Measurements from ENCODE around the gene CHRM4. TPM values are rescaled to one million over a fixed set of nuclear protein-coding genes. Genes with fewer than 3 reads are reported as not detected.

Gene CHRM4
- total RNA-seq, 1 donor from 2014 or later: 0.12 TPM

DNA sequence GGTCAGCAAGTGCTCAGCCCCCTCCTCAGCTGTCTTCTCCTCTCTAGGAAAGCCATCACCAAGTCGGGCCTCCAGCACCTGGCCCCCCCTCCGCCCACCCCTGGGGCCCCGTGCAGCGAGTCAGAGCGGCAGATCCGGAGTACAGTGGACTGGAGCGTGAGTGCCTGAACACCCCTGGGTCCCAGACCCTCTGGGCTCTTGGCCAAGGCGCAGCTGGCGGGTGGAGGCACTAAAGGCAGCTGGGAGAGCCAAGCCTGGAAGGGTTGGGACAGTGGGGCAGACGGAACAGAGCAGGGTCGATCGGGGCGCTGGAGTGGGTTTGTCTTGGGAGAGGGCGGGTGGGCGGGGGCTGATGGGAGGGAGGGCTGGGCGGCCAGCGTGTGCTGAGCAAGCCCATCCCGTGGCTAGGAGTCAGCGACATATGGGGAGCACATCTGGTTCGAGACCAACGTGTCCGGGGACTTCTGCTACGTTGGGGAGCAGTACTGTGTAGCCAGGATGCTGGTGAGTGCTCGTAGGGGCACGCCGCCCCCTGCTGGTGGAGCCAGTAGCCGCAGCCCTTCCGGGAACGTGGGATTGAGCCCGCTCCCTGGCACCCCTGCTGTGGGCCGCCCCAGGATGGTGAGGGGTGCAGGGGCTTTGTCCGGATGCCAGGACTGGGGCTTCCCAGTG, 24.2 kb downstream of the CHRM4 start:
- ATAC-seq: peak; percentile 27

DNA sequence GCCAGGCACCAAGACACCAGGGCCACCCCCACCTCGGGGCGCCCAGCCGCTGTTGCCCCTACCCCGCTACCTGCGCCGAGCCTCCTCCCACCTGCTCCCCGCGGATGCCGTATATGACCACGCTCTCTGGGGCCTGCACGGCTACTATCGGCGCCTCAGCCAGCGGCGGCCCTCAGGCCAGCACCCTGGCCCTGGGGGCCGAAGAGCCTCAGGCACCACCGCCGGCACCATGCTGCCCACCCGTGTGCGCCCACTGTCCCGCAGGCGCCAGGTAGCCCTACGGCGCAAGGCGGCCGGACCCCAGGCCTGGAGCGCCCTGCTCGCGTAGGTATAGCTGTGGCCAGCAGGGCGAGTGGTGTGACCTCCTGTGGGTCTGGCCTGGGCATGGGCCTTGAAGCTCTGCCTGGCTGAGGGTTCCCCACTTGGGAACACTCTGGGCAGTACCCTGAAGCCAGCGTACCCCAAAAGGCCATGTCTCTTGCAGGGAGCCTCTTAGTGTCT, 24.9 kb downstream of the CHRM4 start:
- ATAC-seq: no peak

DNA sequence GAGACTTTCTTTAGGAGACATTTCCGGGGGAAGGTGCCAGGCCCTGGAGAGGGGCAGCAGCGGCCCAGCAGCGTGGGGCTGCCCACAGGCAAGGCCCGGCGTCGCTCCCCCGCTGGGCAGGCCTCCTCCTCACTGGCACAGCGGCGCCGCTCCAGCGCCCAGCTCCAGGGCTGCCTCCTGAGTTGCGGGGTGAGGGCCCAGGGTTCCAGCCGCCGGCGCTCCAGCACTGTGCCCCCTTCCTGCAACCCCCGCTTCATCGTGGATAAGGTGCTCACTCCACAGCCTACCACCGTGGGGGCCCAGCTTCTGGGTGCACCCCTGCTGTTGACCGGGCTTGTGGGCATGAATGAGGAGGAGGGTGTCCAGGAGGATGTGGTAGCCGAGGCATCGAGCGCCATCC, 25.3 kb downstream of the CHRM4 start:
- no peak for ATAC-seq

DNA sequence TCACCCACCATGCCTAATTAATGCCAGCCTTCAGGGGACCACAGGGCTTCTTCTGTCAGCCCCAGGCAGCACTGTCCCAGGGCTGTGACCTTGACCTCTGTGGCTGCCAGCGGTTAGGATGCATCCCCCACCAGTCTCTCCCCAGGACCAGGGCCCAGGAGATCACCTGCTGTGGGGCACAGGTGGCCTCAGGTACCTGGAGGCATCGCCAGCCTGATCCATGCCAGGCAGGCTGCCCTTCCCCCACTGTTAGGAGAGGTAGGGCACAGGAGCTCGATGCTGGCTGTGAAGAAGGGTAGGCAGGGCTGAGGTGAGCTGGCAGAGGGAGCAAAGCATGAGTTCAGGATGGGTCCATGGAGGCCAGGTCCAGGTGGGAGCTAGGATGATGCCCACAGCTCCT, 26.8 kb downstream of the CHRM4 start:
- no peak for ATAC-seq

DNA sequence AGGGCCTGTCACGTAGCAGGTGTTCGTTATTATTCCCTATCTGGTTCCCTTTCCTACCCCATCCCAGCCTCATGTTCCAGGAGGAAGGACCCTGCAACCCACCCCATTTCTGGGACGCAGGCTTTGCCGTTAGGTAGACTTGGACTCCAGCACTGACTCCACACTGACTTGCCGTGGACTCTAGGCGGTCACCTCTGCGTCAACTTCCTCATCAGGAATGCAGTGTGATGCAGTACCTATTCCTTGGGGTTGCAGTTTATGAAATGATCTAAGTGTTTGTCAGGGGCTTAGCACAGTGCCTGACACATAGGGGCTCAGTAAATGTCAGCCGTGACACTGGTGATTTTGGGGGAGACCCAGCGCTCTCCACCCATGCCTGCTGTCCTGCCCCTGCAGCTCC, 27.5 kb downstream of the CHRM4 start:
- no peak for ATAC-seq

DNA sequence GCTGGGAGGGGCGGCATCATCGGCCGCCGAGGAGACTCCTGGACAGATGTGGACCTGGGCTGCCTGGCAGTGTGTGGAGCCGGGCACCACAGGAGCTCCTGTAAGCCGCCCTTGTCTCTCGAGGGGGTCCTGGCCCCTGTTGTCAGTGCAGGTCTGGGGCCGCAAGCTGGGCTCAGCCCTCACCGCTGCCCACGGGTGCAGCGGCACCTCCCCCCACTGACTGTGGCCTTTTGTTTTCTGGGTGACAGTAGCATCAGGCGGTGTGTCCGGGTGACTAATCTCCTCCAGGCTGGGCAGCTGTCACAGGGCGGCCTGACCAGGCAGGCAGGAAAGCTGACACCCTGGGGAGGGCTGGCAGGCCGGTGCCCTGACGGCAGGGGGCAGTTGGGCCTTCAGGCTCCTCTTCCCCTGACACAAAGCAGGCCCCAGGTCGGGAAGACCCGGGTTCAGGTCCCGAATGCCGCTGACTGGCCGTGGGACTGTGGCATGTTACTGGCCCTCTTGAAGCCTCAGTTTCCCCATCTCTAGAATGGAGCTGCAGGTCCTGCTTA, 28.0 kb downstream of the CHRM4 start:
- peak; percentile 76 for ATAC-seq

DNA sequence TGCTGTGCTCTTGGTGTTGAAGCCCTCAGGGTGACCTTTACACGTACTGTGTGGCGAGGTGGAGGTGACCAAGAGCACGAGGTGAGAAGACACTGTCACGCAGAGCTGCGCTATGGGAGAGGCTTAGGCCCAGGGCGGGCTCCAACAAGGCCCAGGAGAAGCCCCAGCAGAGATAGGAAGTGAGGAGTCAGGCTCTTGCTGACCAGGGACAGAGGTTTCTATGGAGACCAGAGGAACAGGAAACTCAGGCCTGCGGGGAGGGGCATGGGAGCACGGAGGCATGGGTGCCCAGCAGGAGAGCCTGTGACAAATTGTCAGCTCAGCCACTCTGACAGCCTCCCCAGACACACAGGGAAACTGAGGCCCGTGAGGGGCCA, 28.6 kb downstream of the CHRM4 start:
- ATAC-seq: peak; percentile 57

DNA sequence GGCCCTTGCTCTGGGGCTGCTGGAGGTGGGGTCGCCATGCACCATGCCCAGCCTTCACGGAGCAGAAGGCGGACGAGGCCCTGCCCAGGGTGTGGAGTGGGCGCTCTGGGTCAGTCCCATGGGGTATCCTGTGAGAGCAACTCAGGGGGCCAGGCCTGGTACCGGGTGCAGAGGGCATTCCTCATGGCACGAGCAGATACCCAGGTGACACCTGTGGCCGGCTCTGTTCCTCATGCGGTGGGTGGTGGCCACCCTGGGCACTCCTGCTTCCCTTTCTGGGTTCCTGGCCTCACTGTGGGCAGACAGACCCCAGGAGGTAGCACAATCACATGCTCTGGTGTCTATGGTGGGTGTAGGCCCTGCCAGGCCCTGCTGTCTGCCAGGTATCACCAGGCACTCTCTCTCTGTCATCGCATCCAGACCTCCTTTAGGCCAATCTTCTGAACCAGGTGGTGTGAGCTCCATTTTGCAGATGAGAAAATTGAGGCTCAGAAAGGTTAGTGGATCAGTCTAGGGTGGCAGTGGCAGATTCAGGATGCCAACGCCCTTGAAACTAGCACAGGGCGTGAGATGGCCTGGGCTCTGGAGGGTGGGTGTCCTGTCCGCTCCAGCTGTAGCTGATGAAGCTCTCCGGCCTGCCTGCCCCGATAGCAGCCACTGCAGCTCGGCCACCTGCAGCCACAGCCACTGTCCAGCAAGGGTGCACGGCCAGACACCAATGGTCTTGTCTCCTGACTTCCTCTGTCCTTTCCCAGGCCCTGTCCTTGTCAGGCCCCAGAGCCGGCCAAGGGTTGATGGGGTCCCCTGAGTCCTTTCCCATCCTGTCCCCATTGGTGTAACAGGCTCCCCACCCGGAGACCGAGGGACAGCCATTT, 29.2 kb downstream of the CHRM4 start:
- no peak for ATAC-seq

DNA sequence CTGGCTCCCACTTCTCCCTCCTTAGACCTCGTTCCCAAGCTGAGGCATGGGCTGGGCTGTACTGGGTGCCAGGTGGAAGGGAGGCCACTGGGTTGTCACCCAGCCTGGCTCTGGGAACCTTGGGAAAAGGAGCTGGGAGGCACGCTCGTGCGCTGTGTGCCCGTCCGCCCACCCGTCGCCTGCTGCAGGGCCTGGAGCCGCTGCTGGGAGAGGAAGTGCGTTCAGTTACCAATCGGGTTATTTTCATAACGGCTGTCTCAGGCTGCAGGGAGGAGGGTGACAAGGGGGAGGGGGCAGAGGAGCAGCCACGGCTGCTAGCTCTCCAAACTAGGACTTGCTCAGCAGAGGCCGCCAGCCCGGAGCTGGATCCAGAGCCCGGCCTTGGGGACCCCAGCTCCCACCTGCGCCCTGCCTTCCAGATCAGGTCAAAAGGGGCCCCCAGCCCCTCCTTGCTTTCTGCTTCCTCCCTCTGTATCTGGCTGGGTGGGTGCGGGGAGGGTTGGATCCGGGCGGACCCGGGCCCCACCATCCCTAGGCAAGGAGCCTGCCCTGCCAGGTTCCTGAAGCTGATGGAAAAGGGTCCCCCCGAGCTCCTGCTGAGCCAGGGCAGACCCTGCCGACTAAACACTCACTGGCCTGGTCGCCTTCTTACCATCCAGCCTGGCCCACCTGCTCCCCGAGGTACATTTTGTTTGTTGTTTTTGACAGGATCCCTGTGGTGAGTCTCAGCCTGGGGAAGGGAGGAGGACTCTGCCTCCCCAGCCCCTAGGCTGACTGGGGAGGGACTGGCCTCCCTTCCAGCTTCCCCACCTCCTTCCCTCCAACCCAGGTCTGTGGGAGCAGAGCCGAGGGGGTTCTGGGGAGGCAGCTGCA, 30.1 kb downstream of the CHRM4 start:
- ATAC-seq: no peak

DNA sequence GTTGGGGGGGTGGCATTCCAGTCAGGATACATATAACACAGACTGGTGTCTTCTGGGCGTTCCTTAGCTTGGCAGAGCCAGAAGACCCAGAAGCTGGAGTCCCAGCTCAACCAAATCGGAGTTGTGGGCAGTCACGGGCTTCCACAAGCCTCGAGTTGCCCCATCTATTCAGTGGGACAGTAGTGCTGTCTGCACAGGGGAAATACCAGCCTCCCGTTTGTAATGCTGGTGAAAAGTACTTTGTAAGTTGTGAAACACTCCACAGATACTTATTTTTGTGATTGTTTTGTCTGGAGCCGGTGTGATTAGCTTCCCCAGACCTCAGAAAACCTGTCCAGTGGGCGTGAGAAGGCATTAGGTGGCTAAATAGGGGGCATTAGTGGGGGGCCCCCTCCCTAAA, 30.7 kb downstream of the CHRM4 start:
- ATAC-seq: no peak

DNA sequence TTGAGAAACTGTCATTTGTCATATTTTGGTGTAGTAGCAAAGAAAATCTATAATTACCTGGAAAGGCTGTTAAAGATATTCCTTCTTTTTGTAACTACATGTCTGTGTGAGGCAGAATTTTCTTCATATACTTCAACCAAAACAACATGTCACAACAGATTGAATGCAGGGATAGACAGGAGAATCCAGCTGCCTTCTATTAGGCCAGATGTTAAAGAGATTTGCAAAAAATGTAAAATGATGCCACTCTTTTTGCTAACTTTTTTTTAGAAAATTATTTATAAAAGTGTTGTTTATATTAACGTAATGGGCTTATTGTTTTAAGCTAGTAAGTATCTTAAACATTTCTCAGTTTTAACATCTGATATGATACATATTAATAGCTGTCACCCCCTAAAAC, 31.6 kb downstream of the CHRM4 start:
- ATAC-seq: no peak

DNA sequence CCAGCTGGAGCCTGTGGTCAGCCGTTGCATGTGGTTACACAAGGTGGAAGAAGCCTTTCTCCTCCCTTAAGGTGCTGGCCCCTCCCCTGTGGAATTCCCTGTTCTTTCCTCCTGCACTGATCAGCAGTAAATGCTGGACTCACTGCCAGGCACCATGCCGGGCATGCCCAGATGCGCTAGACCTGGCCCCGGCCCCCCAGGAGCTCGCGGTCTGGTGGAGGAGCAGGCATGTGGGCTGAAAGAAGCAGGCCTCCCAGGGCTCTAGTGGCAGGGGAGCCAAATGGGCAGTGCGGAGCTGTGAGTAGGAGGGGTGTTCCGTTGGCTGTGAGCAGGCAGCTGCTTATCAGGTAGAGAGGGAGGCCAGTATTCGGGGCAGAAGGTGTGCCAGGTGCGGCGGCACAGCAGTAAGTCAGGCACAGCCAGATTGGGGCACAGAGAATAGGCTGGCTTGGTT, 34.1 kb downstream of the CHRM4 start:
- ATAC-seq: peak; percentile 53

DNA sequence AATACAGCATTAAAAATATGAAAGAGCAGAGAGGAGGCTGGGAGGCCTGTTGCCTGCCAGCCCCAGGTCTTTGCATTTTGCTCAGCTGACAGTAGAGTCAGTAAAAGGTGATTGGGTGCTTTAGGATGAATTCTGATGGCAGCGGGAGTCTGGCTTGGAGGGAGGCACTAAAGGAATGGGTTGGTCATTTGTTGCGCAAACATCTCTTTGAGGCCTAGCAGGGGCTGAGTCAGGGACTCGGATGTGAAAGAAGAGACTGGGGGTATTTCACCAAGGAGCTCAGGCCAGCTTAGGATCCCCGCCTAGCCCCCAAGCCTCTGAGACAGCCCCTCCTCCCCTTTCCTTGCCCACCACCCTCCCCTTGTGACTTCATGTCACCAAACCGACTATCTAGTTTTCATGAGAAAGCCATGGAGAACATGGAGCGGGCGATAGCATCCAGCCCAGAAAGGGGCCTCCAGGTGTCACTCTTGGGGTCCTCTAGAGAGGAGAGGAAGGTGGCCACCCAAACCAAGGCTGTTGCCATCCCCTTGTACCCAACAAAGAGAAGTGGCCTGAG, 34.6 kb downstream of the CHRM4 start:
- ATAC-seq: peak; percentile 22

DNA sequence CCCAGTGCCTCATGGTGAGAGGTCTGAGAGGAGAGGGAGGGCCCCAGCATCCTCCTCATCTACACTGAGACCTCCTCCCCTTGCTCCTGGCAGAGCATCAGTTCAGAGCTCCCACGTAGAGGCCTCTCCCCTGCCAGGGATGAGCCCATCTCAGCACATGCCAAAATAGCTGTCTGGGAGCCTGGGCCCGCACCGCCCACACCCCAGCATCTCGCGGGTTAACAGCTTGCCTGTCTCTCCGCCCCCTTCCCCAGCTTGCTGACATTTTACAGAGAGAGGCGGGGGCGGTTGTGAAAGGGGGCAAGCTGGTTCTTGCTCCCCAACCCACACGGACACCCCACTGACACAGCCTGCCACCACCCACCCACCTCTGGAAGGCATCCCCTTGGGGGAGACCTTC, 37.9 kb downstream of the CHRM4 start:
- no peak for ATAC-seq

DNA sequence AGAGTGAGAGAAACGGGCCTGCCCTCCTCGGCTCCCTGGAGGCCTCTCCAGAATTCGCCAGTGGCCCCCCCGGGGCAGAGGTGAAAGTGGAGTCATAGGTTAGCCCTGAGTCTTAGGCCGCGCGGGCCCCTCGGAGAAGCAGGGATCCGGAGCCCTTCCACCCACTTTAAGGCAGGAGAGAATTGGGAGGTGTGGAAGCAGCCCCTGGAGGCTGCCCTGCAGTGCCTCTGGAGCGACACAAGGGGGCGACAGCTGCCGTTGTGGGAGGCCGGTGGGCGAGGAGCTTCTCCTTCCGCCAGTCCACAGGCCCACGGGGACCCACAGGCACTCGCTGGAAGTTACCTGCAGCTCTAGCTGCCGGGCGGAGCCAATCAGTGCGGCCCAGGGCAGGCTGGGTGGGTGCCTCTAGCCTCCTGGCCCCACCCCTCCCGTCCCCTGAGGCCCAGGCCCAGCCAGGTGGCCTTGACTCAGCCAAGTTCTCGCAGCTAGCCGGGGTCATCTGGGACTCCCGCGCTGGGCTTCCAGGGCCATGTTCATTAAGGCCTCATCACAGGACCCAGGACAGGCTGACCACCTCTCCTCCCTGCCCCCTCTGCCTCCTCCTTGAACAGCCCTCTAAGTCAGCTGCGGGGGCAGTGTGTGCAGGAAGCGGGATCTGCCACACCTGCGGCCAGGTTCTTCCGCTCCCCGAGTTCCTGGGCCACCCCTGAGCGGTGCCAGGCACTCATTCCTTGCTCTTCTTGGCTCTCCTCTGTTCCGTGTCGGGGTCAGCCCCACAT, 39.3 kb downstream of the CHRM4 start:
- ATAC-seq: peak; percentile 50

DNA sequence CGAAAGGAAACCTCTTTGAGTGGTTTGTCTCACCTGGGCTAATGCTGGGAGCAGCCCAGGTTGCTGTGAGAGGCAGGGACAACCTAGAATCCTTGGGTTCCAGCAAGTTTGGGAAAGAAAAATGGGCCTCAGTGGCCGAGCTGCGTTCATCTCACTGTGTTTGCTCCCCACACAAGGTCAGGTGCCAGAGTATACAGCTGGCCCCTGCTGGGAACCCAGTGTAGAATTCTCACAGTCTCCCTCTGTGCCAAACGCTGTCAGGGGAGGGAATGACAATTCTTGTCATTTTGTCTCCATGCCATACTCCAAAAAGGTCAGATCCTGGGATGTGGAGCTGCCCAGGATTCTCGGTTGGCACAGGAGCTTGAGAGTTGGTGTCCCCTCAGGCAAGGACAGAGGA, 40.0 kb downstream of the CHRM4 start:
- no peak for ATAC-seq

DNA sequence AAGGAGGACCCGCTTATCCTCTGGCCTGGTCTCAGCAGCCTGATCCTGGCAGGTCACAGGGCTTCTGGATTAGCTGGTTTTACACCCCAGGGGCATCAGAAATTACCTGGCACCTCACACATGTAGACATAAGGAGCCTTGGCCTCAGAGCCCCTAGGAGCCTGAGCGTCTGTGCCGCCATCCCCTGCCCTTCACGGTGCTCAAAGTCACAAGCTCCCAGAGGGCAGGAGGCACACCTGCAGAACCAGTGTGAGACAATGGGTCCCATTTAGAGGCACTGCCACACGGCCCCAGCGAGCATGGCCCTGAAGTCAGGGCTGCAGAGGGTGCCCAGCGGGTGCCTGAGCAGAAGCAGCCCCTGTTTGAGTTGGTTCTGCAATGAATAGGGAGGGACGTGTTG, 40.4 kb downstream of the CHRM4 start:
- no peak for ATAC-seq

DNA sequence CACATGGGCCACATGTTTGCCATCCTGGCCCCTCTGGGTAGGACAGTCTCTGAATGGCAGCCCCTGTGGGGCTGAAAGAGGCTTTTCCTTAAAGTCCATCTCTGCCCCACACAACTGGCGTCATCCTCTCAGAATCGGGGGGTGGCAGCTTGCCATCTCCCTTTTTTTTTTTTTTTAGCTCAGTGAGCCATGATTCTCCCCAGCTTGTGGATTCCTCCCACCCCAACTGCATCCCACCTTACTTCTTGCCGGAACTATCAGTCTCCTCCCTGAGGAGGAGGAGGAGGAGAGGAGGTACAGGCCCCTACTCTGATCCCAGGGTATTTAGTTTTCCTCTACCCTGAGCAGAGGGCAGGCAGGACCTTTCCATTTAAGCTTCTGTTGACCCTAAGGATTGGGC, 40.9 kb downstream of the CHRM4 start:
- ATAC-seq: no peak

DNA sequence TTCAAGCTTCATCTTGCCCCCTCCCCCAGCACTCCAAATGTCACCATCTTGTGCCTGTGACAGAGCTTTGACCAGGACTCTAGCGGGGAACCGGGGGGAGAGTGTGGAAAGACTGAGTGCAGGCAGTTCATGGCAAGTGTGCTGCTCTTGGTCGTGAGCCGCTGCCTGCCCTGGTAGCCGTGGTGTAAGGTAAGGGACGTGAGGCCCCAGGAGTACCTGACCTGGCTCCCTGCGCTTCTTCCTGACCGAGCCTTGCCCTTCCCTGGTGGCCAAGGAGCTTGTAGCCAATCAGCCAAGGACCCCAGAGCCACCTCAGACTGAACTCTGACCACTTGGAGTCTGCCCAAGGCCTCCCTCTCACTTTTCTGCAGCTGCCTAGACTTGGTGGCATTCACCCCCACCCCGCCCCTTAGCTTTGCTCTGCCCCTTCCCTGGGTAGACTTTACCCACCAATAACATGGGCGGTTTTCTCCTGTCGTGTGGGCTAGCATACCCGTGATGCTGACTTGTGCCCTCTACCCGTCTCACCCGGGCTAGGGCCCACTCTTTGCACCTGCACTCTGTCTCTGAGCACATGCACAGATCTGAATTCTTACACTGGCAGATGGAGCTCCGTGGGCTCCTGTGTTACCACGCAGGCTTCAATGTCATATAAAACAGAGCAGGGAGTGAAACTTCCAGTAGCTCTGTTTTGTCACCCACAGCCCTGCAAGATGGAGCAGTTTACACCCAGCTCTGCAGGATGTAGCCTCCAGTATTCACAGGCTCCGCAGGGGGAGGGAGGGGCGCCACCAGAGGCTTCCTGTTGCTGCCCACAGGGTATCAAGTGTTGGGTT, 42.8 kb downstream of the CHRM4 start:
- no peak for ATAC-seq

DNA sequence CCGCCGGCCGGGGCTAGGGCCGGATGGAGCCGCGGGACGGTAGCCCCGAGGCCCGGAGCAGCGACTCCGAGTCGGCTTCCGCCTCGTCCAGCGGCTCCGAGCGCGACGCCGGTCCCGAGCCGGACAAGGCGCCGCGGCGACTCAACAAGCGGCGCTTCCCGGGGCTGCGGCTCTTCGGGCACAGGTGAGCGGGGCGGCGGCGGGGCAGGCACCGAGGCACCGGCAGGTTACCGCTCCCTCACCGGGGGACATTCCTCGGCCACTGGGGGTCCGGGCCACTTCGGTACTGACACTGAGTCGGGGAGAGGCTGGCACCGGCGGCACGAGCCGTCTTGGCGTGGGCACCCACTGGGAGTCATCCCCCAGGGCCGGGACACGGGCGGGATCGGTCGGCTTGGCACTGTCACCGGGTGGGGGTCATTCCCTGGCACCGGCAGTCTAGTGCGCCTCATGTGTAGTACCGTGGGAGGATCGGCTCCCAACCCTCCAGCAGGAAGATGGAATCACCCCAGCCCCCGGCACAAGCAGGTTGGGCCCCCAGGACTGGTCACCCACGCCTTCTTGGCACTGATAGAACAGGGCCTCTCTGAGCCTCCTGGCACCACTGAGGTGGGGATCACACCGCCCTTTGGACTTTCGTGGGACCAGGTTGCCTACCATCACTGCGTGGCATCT, 43.8 kb downstream of the CHRM4 start:
- ATAC-seq: peak; percentile 1
